ENCODE data around the gene XYLT1.
A peak's percentile ranks its signal among the peaks of the same experiment; 100 is the strongest.

Gene XYLT1

GRCh38 chr16:17359788-17360390, 110.9 kb downstream of the XYLT1 start:
- DNase-seq (ENCODE audit: low read depth in 2 of 2, low spot score in 1 of 2): no peak

- DNase-seq (ENCODE audit: low read depth in 2 of 2, low spot score in 1 of 2): no peak
Measured at GRCh38 chr16:17358846-17359245, 111.9 kb downstream of the XYLT1 start.

- no peak for DNase-seq (ENCODE audit: low read depth in 2 of 2, low spot score in 1 of 2)
Measured at GRCh38 chr16:17358355-17358754, 112.4 kb downstream of the XYLT1 start.

DNA sequence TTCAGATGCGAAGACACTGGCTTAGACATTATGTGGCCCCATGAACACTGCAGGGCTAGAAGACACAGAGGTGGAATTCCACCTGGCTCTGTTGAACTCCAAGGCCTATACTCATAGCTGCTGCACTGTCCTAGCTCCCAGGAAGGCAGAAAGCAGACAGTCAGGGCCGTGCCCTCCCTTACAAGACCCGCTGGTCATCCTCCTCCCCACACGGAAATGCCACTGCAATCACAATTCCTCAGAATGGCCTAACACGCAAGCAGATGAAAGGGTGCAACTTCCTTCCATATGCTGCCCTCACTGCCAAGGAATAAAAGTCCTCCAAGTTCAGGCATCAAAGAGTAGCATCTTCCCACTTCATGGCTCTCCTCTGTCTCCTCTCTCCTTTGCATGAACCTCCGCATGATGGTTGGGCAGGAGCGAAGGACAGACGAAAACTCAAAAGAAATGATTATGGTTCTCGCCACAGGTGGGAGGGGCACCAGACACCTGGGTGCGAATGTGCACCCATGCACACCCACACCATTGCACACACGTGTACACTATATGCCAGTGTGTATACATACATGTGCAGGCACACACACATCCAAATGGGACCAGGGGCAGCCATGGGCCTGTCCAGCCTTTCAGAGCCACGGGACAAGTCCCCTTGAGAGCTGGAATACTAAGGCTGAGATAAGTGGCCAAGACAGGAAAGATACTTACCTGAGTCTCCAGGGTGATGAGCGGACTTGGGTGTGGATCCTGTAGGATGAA, 113.3 kb downstream of the XYLT1 start:
- no peak for DNase-seq (ENCODE audit: low read depth in 2 of 2, low spot score in 1 of 2)

DNA sequence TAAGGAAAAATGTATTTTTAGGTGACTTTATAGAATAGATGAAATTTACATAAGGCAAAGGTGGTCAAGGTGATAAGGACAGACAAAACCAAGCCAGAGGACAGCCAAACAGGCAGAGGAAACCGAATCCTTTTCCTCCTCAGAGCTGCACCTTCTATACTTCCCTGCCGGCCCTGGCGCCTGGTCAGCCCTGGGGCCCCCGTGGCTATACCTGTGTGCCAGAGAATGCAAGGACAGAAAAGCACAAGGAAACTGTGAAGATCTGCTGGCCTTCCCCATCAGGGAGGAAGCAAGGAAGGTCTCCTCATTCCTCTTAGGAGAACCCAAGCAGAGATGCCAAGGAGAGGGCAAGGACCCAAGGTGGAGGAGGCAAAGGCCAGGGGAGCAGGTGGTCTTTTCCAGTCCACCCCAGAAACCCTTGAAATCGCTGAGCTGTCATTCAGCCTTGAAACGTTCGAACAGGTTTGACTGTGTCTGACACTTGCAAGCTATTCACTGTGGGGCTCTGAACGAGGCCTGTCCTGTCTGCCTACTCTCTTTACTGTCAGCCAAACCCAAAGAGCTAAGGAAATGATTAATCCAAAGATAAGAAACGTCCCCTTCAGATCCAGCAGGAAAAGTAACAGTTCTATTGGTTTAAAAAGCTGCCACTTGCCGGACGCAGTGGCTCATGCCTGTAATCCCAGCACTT, 114.4 kb downstream of the XYLT1 start:
- DNase-seq (ENCODE audit: low read depth in 2 of 2, low spot score in 1 of 2): no peak

DNA sequence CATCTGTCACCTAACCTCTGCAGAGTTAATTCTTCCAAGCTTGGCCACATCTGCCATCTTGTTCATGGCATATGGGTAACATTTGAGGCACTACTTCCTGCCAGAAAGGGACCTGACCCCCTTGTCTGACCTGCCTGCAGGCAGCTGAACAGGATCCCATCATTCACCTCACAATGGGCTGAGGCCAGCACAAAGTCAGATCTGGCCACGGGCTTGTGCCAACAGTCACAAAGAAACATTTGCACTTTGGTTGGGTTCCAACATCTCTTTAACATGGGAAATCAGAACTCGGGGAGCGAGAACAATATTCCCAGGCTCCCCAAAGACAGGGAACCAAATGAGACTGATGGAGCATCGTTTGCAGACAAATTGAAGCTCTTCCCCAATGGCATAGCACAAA, 116.1 kb downstream of the XYLT1 start:
- no peak for DNase-seq (ENCODE audit: low read depth in 2 of 2, low spot score in 1 of 2)

DNA sequence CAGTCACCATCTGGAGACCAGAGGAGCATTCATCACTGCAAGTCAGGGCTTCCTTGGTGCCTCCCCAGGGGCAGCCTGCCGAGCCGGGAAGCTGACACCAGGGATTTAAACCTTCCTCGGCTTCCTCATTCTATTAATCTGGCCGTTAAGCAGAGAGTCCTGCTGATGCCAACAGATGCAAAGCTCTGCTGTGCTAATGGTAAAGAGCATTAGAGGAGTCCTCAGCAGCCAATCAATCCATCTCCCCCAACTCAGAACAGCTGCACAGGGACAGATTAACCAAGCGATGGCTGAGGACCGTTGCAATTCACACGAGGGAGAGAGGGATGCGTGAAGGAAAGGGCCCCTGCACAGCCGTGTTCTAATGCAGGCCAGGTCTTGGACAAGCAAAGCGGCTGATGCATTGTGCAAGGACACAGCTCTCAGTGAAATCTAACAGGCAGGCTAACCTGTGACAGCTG, 116.6 kb downstream of the XYLT1 start:
- DNase-seq (ENCODE audit: low read depth in 2 of 2, low spot score in 1 of 2): no peak

DNA sequence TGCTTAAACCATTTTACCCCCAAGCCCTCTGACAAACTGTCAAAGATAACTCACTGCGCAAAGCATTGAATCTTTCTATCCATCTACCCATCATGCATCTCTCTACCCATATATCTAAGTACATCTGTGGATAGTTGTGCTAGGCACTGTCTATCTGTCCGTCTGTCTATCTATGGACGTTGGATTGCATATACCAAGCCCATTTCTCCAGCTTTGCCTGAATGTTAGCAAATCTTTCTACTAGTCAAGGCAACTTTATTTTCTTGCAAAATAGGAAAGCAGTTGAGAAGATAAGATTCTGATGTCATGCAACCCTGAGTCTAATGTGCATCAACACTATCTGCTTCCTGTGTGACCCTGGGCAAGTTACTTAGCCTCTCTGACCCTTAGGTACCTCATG, 117.2 kb downstream of the XYLT1 start:
- DNase-seq (ENCODE audit: low read depth in 2 of 2, low spot score in 1 of 2): no peak

DNA sequence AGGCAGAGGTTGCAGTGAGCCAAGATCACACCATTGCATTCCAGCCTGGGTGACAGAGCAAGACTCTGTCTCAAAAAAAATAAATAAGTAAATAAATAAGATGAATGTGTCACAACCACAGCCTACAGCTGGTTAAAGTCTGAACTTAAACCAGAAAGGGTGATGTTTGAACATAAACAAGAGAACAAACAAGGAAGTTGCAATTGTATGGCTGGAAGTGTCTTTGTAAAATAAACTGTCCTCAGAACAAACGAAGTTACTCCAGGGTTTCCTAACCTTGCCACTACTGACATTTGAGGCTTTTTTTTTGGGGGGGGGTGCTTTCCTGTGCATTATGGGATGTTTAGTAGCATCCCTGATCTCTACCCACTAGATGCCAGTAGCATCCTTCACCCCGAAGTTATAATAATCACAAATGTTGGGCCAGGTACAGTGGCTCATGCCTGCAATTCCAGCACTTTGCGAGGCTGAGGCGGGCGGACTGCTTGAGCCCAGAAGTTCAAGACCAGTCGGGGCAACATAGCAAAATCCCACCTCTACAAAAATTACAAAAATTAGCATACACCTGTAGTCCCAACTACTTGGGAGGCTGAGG, 119.2 kb downstream of the XYLT1 start:
- DNase-seq (ENCODE audit: low read depth in 2 of 2, low spot score in 1 of 2): no peak

GRCh38 chr16:17350207-17350606, 120.6 kb downstream of the XYLT1 start:
- no peak for DNase-seq (ENCODE audit: low read depth in 2 of 2, low spot score in 1 of 2)

DNA sequence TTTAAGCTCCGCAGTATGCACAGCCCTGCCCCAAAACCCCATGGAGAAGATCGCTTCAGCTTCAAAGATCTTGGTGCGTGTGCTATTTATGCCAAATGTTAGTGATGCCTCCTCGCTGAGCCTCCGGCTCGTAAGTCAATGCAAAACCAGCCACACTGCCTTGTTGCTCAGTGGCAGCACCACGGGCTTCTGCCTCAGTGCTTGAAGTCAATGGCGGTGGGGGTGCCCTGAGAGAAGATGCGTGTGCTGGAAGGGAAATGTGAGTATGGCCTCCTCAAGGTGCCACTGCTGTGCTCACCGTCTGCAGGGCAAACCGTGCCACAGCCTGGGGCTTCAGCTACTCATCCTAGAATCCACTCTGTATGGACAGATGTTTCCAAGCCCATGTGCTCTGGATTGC, 121.9 kb downstream of the XYLT1 start:
- DNase-seq (ENCODE audit: low read depth in 2 of 2, low spot score in 1 of 2): no peak

GRCh38 chr16:17348042-17348783, 122.5 kb downstream of the XYLT1 start:
- no peak for DNase-seq (ENCODE audit: low read depth in 2 of 2, low spot score in 1 of 2)

- no peak for DNase-seq (ENCODE audit: low read depth in 2 of 2, low spot score in 1 of 2)
Measured at GRCh38 chr16:17347624-17348023, 123.1 kb downstream of the XYLT1 start.

- DNase-seq (ENCODE audit: low read depth in 2 of 2, low spot score in 1 of 2): no peak
Measured at GRCh38 chr16:17346621-17347569, 123.9 kb downstream of the XYLT1 start.

DNA sequence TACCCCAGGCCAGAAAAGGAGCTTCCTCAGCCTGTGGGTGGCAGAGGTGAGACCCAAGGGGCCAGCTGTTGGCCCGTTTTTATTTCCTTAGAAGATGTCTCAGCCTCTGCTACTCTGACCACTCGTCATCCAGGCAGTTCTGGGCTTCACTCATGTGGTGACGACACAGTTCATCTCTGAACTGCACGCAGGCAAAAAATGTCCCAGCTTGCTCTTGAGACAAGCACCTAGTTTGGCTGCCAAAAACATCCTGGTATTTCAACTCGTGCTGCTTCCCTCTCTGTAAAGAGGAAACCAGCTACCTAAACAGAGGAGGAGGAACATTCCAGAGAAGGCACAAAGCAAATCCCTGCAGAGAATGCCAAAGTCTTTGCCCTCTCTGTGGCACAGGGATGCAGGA, 125.7 kb downstream of the XYLT1 start:
- no peak for DNase-seq (ENCODE audit: low read depth in 2 of 2, low spot score in 1 of 2)

GRCh38 chr16:17343728-17344127, 127.0 kb downstream of the XYLT1 start:
- DNase-seq (ENCODE audit: low read depth in 2 of 2, low spot score in 1 of 2): no peak

GRCh38 chr16:17343028-17343427, 127.7 kb downstream of the XYLT1 start:
- DNase-seq (ENCODE audit: low read depth in 2 of 2, low spot score in 1 of 2): peak; percentile 19 to 23

GRCh38 chr16:17342031-17342430, 128.7 kb downstream of the XYLT1 start:
- no peak for DNase-seq (ENCODE audit: low read depth in 2 of 2, low spot score in 1 of 2)

GRCh38 chr16:17340804-17341203, 130.0 kb downstream of the XYLT1 start:
- no peak for DNase-seq (ENCODE audit: low read depth in 2 of 2, low spot score in 1 of 2)
